K562 treated with DMSO at 1 percent for 4 hours (cell line): ENCODE results near the gene AKAP13. TPM values are rescaled to one million over a fixed set of nuclear protein-coding genes. Genes with fewer than 3 reads are reported as not detected.

Experiments used
- total RNA-seq: library from RNA; unstranded; fragments of 300-600 nt; gene quantifications from 2 replicates; pipeline ENCODE4 v1.2.3, GENCODE V29; 2022; ENCODE audit not compliant: insufficient read depth

AKAP13 gene, protein sequence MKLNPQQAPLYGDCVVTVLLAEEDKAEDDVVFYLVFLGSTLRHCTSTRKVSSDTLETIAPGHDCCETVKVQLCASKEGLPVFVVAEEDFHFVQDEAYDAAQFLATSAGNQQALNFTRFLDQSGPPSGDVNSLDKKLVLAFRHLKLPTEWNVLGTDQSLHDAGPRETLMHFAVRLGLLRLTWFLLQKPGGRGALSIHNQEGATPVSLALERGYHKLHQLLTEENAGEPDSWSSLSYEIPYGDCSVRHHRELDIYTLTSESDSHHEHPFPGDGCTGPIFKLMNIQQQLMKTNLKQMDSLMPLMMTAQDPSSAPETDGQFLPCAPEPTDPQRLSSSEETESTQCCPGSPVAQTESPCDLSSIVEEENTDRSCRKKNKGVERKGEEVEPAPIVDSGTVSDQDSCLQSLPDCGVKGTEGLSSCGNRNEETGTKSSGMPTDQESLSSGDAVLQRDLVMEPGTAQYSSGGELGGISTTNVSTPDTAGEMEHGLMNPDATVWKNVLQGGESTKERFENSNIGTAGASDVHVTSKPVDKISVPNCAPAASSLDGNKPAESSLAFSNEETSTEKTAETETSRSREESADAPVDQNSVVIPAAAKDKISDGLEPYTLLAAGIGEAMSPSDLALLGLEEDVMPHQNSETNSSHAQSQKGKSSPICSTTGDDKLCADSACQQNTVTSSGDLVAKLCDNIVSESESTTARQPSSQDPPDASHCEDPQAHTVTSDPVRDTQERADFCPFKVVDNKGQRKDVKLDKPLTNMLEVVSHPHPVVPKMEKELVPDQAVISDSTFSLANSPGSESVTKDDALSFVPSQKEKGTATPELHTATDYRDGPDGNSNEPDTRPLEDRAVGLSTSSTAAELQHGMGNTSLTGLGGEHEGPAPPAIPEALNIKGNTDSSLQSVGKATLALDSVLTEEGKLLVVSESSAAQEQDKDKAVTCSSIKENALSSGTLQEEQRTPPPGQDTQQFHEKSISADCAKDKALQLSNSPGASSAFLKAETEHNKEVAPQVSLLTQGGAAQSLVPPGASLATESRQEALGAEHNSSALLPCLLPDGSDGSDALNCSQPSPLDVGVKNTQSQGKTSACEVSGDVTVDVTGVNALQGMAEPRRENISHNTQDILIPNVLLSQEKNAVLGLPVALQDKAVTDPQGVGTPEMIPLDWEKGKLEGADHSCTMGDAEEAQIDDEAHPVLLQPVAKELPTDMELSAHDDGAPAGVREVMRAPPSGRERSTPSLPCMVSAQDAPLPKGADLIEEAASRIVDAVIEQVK (N-terminal part only)
- total RNA-seq: 1.1 and 4.5 TPM in 2 replicates

DNA sequence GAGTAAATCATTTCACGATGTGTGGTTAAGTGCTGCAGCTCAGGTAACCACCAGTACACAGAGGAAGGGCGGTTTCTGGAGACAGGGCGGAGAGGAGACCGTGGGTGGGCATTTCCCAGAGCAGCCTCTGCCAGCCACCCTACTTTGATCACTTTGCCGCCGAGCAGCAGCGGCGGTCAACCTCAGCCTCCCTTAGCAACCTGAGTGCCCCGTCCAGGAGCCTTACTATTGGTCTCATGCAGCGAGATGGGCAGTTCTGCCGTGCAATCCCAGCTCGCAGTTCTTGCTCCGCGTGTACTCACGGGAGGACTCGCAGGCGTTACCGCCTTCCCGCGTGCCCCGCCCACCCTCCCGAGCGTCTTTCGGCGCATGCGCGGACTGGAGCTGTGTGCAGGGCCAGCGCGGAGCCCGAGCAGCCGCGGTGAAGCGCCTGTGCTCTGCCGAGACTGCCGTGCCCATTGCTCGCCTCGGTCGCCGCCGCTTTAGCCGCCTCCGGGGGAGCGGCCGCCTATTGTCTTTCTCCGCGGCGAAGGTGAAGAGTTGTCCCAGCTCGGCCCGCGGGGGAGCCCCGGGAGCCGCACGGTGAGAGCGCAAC, at the start of gene AKAP13:
TSS of gene AKAP13 (plus strand) at position 387 of the 595 bp plus-strand sequence. CDS start 105,118 bp downstream, outside the sequence.

DNA sequence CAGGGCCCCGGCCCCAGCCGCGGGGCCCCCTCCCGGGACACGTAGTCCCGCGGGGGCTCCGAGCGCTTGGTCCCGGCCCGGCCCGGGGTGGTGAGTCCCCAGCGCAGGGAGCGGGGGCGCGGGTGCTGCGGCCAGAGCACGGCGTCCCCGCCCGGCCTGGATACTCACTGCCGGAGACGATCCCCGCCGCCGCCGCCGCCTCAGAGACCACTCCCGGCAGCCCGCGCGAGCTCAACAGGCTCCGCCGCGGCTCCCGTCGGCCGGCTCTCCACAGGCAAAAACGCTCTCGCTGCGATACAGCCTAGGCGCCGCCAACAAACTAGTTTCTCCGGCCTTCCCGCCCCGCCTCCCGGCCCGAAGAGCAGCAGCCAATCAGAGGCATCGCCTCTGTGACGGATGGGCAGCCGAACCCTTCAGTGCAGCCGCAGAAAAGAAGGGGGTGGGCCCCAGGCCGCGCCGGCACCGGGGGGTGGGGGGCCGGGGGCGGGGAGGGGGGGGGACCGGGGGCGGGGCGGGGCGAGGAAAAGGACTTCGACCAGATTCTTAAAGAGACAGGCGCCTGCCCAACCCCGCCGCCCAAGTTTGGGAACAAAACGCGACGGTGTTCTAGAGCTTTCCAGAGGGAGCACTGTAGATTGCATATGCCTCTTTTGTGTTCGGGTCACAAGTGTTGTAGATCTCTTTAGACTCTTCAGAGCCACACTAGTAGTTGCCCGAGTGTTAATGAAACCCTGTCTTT, 414.4 kb downstream of the AKAP13 start, which contains the start of gene KLHL25:
TSS of gene KLHL25 (minus strand) at position 328 of the 739 bp plus-strand sequence. CDS start 25,115 bp downstream, outside the sequence.

